HepG2 (cell line): ENCODE data around the gene PEX10. TPM values are rescaled to one million over a fixed set of nuclear protein-coding genes. Genes with fewer than 3 reads are reported as not detected.
A peak's percentile ranks its signal among the peaks of the same experiment; 100 is the strongest.

ENCODE experiments used
- AGO1 ChIP-seq: fragments of 200-400 bp; formaldehyde crosslinking; IDR thresholded peaks from 2 replicates; pipeline ENCODE4 v1.6.1; 2017; ENCODE audit warnings: mild to moderate bottlenecking, low read depth, low read length, moderate library complexity; ENCODE audit not compliant: poor library complexity, severe bottlenecking
- HNRNPK ChIP-seq: fragments of 200-400 bp; formaldehyde crosslinking; IDR thresholded peaks from 2 replicates; pipeline ENCODE4 v1.6.1; 2018; ENCODE audit warnings: low read length, low read depth, moderate library complexity, mild to moderate bottlenecking; ENCODE audit not compliant: poor library complexity, severe bottlenecking
- HOXA5 ChIP-seq: sonication (generic); formaldehyde crosslinking; IDR thresholded peaks from 2 replicates; pipeline ENCODE4 v1.4.0; 2020; ENCODE audit warnings: missing genetic modification reagents
- NR0B2 ChIP-seq: sonication (generic); formaldehyde crosslinking; IDR thresholded peaks from 2 replicates; pipeline ENCODE4 v1.4.0; 2020; ENCODE audit warnings: mild to moderate bottlenecking, missing genetic modification reagents
- PHF8 ChIP-seq: sonication (generic); formaldehyde crosslinking; IDR thresholded peaks from 2 replicates; pipeline ENCODE4 v1.5.0; 2020; ENCODE audit warnings: missing genetic modification reagents
- POGK ChIP-seq: sonication (generic); formaldehyde crosslinking; conservative IDR thresholded peaks from 2 replicates; pipeline ENCODE4 v1.8.0; 2022; ENCODE audit warnings: mild to moderate bottlenecking, moderate library complexity, missing genetic modification reagents
- SOX6 ChIP-seq, 2 experiments: fragments of 450-650 bp in 1 of 2; sonication (generic) in 1 of 2; formaldehyde crosslinking in 1 of 2; IDR thresholded peaks; 2 replicates each; pipeline versions ENCODE4 v1.4.0 to v1.6.1; 2017 to 2020; ENCODE audit warnings: antibody characterized with exemption in 1 of 2, mild to moderate bottlenecking in 1 of 2, missing genetic modification reagents in 1 of 2
- TAF15 ChIP-seq: fragments of 200-400 bp; formaldehyde crosslinking; IDR thresholded peaks from one replicate; pipeline ENCODE4 v1.6.1; 2018; ENCODE audit warnings: mild to moderate bottlenecking, low read depth, low read length; ENCODE audit not compliant: poor library complexity, severe bottlenecking
- TRAFD1 ChIP-seq: sonication (generic); formaldehyde crosslinking; IDR thresholded peaks from 2 replicates; pipeline ENCODE4 v1.5.1; 2020; ENCODE audit warnings: missing genetic modification reagents, mild to moderate bottlenecking, borderline replicate concordance
- ZC3H13 ChIP-seq: sonication (generic); formaldehyde crosslinking; IDR thresholded peaks from 2 replicates; pipeline ENCODE4 v1.8.1; 2023; ENCODE audit warnings: mild to moderate bottlenecking, missing genetic modification reagents, moderate library complexity
- ZNF180 ChIP-seq: sonication (generic); formaldehyde crosslinking; IDR thresholded peaks from 2 replicates; pipeline ENCODE4 v1.4.0; 2020; ENCODE audit warnings: low read depth, missing genetic modification reagents, borderline replicate concordance
- ZNF326 ChIP-seq: sonication (generic); formaldehyde crosslinking; IDR thresholded peaks from 2 replicates; pipeline ENCODE4 v1.4.0; 2020; ENCODE audit warnings: missing genetic modification reagents, borderline replicate concordance
- ZNF558 ChIP-seq: sonication (generic); formaldehyde crosslinking; IDR thresholded peaks from 2 replicates; pipeline ENCODE4 v1.9.0; 2022; ENCODE audit warnings: mild to moderate bottlenecking, missing genetic modification reagents, borderline replicate concordance
- polyA plus RNA-seq, 8 experiments: library from polyadenylated mRNA; depleted of rRNA in 3 of 8; stranded (reverse) in 7 of 8; unstranded in 1 of 8; fragments of >200 nt; fragmentation: Illumina TruSeq in 4 of 8; extraction: Trizol in 4 of 8; gene quantifications; 2 replicates each; pipeline versions ENCODE4 v1.2.1 to v1.2.3, GENCODE V29; 2011 to 2016; ENCODE audit warnings: low read depth in 4 of 8, missing spikeins in 1 of 8, mixed read lengths in 1 of 8; ENCODE audit not compliant: insufficient read depth in 1 of 8
- total RNA-seq, 5 experiments: library from RNA; depleted of rRNA; stranded (reverse); fragments of >200 nt; fragmentation: Illumina TruSeq; extraction: Trizol; gene quantifications; 2 replicates each; pipeline ENCODE4 v1.2.3, GENCODE V29; 2016; ENCODE audit warnings: low read depth in 1 of 5
- TF ChIP-seq, protein P1 (sequence below): sonication (generic); formaldehyde crosslinking; IDR thresholded peaks from 2 replicates; pipeline ENCODE4 v1.5.0; 2020; ENCODE audit warnings: mild to moderate bottlenecking, missing genetic modification reagents
- TF ChIP-seq, protein P2 (sequence below): sonication (generic); formaldehyde crosslinking; IDR thresholded peaks from 2 replicates; pipeline ENCODE4 v1.5.1; 2020; ENCODE audit warnings: missing genetic modification reagents, mild to moderate bottlenecking, borderline replicate concordance

PEX10 gene
- total and polyA plus RNA-seq, 2 of the 13 experiments (the other 11 are each of a cell fraction or from before 2014, with no cell fraction given), result 16.1 to 39.6 TPM

GRCh38 chr1:2411801-2412394, 466 bp downstream of the PEX10 start (continued):
- TF ChIP-seq AGO1 (peak; percentile 54), HOXA5 (CRISPR knock-in tag) (no peak), SOX6 (IDR thresholded peaks at IDR 0.05) (no peak), SOX6 (CRISPR knock-in tag; IDR thresholded peaks at IDR 0.05) (no peak), ZNF558 (CRISPR knock-in tag) (no peak), TAF15 (peak; percentile 25), ZNF180 (CRISPR knock-in tag) (no peak), POGK (CRISPR knock-in tag) (no peak), NR0B2 (no peak), ZNF326 (CRISPR knock-in tag) (no peak), HNRNPK (no peak), ZC3H13 (CRISPR knock-in tag) (peak; percentile 35; the same call in 1 of the 2 replicates), PHF8 (0 out of 2 replicates have a peak, but pooled peaks have one; percentile 40), TRAFD1 (CRISPR knock-in tag) (no peak)
- TF ChIP-seq, protein P1, sequence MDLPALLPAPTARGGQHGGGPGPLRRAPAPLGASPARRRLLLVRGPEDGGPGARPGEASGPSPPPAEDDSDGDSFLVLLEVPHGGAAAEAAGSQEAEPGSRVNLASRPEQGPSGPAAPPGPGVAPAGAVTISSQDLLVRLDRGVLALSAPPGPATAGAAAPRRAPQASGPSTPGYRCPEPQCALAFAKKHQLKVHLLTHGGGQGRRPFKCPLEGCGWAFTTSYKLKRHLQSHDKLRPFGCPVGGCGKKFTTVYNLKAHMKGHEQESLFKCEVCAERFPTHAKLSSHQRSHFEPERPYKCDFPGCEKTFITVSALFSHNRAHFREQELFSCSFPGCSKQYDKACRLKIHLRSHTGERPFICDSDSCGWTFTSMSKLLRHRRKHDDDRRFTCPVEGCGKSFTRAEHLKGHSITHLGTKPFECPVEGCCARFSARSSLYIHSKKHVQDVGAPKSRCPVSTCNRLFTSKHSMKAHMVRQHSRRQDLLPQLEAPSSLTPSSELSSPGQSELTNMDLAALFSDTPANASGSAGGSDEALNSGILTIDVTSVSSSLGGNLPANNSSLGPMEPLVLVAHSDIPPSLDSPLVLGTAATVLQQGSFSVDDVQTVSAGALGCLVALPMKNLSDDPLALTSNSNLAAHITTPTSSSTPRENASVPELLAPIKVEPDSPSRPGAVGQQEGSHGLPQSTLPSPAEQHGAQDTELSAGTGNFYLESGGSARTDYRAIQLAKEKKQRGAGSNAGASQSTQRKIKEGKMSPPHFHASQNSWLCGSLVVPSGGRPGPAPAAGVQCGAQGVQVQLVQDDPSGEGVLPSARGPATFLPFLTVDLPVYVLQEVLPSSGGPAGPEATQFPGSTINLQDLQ, result no peak
- TF ChIP-seq, protein P2, sequence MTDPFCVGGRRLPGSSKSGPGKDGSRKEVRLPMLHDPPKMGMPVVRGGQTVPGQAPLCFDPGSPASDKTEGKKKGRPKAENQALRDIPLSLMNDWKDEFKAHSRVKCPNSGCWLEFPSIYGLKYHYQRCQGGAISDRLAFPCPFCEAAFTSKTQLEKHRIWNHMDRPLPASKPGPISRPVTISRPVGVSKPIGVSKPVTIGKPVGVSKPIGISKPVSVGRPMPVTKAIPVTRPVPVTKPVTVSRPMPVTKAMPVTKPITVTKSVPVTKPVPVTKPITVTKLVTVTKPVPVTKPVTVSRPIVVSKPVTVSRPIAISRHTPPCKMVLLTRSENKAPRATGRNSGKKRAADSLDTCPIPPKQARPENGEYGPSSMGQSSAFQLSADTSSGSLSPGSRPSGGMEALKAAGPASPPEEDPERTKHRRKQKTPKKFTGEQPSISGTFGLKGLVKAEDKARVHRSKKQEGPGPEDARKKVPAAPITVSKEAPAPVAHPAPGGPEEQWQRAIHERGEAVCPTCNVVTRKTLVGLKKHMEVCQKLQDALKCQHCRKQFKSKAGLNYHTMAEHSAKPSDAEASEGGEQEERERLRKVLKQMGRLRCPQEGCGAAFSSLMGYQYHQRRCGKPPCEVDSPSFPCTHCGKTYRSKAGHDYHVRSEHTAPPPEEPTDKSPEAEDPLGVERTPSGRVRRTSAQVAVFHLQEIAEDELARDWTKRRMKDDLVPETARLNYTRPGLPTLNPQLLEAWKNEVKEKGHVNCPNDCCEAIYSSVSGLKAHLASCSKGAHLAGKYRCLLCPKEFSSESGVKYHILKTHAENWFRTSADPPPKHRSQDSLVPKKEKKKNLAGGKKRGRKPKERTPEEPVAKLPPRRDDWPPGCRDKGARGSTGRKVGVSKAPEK (CRISPR knock-in tag), result no peak
